Fibroblast of gingiva (primary cell): Measurements from ENCODE around the gene GAREM1.

Experiments used
- DNase-seq: peaks from one replicate; pipeline ENCODE4 v3.0.0-alpha.2; 2011; ENCODE audit warnings: low read depth

Gene GAREM1

GRCh38 chr18:32459361-32460101 is 11.2 kb downstream of the GAREM1 start:
- no peak for DNase-seq

GRCh38 chr18:32455361-32455760 is 15.3 kb downstream of the GAREM1 start:
- peak; percentile 16 for DNase-seq

GRCh38 chr18:32454593-32454992 is 16.1 kb downstream of the GAREM1 start:
- no peak for DNase-seq

GRCh38 chr18:32450874-32451273 is 19.8 kb downstream of the GAREM1 start:
- DNase-seq = no peak

GRCh38 chr18:32450026-32450691 is 20.5 kb downstream of the GAREM1 start:
- no peak for DNase-seq

GRCh38 chr18:32446780-32447179 is 23.9 kb downstream of the GAREM1 start:
- no peak for DNase-seq

- no peak for DNase-seq
These were observed 24.8 kb downstream of the GAREM1 start for GRCh38 chr18:32445846-32446245.

- DNase-seq = no peak
These were observed 26.9 kb downstream of the GAREM1 start for GRCh38 chr18:32443706-32444215.

- DNase-seq = peak; percentile 18
These were observed 27.5 kb downstream of the GAREM1 start for GRCh38 chr18:32443033-32443705.

- no peak for DNase-seq
These were observed 28.1 kb downstream of the GAREM1 start for GRCh38 chr18:32442575-32442974.

- peak; percentile 6 for DNase-seq
These were observed 29.1 kb downstream of the GAREM1 start for GRCh38 chr18:32441533-32441932.

GRCh38 chr18:32440518-32440917 is 30.2 kb downstream of the GAREM1 start:
- no peak for DNase-seq

- DNase-seq = no peak
These were observed 30.9 kb downstream of the GAREM1 start for GRCh38 chr18:32439802-32440201.

- DNase-seq = no peak
These were observed 31.4 kb downstream of the GAREM1 start for GRCh38 chr18:32439241-32439640.

GRCh38 chr18:32438173-32438572 is 32.5 kb downstream of the GAREM1 start:
- DNase-seq = no peak

- DNase-seq = no peak
These were observed 33.4 kb downstream of the GAREM1 start for GRCh38 chr18:32437100-32437834.

GRCh38 chr18:32435631-32436500 is 34.8 kb downstream of the GAREM1 start:
- no peak for DNase-seq

- DNase-seq = no peak
These were observed 38.9 kb downstream of the GAREM1 start for GRCh38 chr18:32431753-32432152.

- DNase-seq = no peak
These were observed 41.3 kb downstream of the GAREM1 start for GRCh38 chr18:32429402-32429801.

GRCh38 chr18:32427084-32427900 is 43.4 kb downstream of the GAREM1 start:
- DNase-seq = peak; percentile 17
